HG02588 (cell line): ENCODE results near the gene OR10K2.
"Not testable (repeated sequence)": the region's sequence is repeated elsewhere in the genome, so short reads cannot be mapped to it uniquely, and the experiment has no call there.

Experiments used
- ATAC-seq: cut with Tn5 transposase; IDR thresholded peaks from one replicate; pipeline ENCODE4 v1.9.1; 2021; ENCODE audit warnings: mild to moderate bottlenecking, moderate library complexity; ENCODE audit not compliant: unreplicated experiment

OR10K2 gene

GRCh38 chr1:158426137-158426536 lies at the start of gene OR10K2:
TSS of gene OR10K2 (minus strand) at chr1:158426237. CDS start at chr1:158420866, 5,371 bp downstream.
- ATAC-seq, result no peak

- ATAC-seq, result no peak
Observed at GRCh38 chr1:158471920-158472319, 45.9 kb upstream of the OR10K2 start, which contains the start of gene OR10R2. TSS of gene OR10R2 (plus strand) at chr1:158472220. CDS start at chr1:158472326, 106 bp downstream.

GRCh38 chr1:158461534-158461933 lies 35.5 kb upstream of the OR10K2 start, which contains the start of gene OR10K1:
TSS of gene OR10K1 (plus strand) at chr1:158461834. CDS start at chr1:158465562, 3,728 bp downstream.
- no peak for ATAC-seq

GRCh38 chr1:158458263-158458662 lies 32.2 kb upstream of the OR10K2 start:
- no peak for ATAC-seq

GRCh38 chr1:158457246-158457645 lies 31.2 kb upstream of the OR10K2 start:
- no peak for ATAC-seq

- no peak for ATAC-seq
Observed at GRCh38 chr1:158454537-158454936, 28.5 kb upstream of the OR10K2 start.

GRCh38 chr1:158445376-158445775 lies 19.3 kb upstream of the OR10K2 start:
- no peak for ATAC-seq

- no peak for ATAC-seq
Observed at GRCh38 chr1:158434741-158435140, 8.7 kb upstream of the OR10K2 start.

- ATAC-seq, result not testable (repeated sequence)
Observed at GRCh38 chr1:158430163-158430562, 4.1 kb upstream of the OR10K2 start.

- ATAC-seq, result no peak
Observed at GRCh38 chr1:158425027-158425426, 1.0 kb downstream of the OR10K2 start.

- no peak for ATAC-seq
Observed at GRCh38 chr1:158422212-158422611, 3.8 kb downstream of the OR10K2 start.

GRCh38 chr1:158417586-158417985 lies 8.5 kb downstream of the OR10K2 start:
- no peak for ATAC-seq

GRCh38 chr1:158414651-158415345 lies 11.2 kb downstream of the OR10K2 start:
- ATAC-seq, result no peak

- ATAC-seq, result no peak
Observed at GRCh38 chr1:158407092-158407491, 18.9 kb downstream of the OR10K2 start.

- ATAC-seq, result no peak
Observed at GRCh38 chr1:158400871-158401270, 25.2 kb downstream of the OR10K2 start.

- ATAC-seq, result no peak
Observed at GRCh38 chr1:158398818-158399514, 27.1 kb downstream of the OR10K2 start, which contains the start of gene OR10T2. TSS of gene OR10T2 (minus strand) at chr1:158399466. CDS start at chr1:158399466, 0 bp downstream.

GRCh38 chr1:158396646-158397045 lies 29.4 kb downstream of the OR10K2 start:
- no peak for ATAC-seq

GRCh38 chr1:158393476-158393875 lies 32.6 kb downstream of the OR10K2 start:
- ATAC-seq, result no peak

GRCh38 chr1:158391099-158391498 lies 34.9 kb downstream of the OR10K2 start:
- ATAC-seq, result no peak

- no peak for ATAC-seq
Observed at GRCh38 chr1:158390331-158390730, 35.7 kb downstream of the OR10K2 start.

- ATAC-seq, result no peak
Observed at GRCh38 chr1:158374860-158375259, 51.2 kb downstream of the OR10K2 start.

GRCh38 chr1:158374101-158374500 lies 51.9 kb downstream of the OR10K2 start:
- not testable (repeated sequence) for ATAC-seq
